Type B pancreatic cell (in vitro differentiated cells): Measurements from ENCODE around the gene ANK3. TPM values are rescaled to one million over a fixed set of nuclear protein-coding genes. Genes with fewer than 3 reads are reported as not detected.
A peak's percentile ranks its signal among the peaks of the same experiment; 100 is the strongest.

Source experiments
- DNase-seq: peaks from one replicate; pipeline ENCODE4 v3.0.0; 2021; ENCODE audit warnings: mixed read lengths; ENCODE audit not compliant: unreplicated experiment; ENCODE audit errors: extremely low spot score
- H3K27ac Mint-ChIP-seq: 2 replicates; pipeline ENCODE4 v1.8.0; 2021; ENCODE audit warnings: mild to moderate bottlenecking, mixed read lengths
- H3K27me3 Mint-ChIP-seq: 2 replicates; pipeline ENCODE4 v1.8.0; 2021; ENCODE audit warnings: mixed read lengths
- H3K36me3 Mint-ChIP-seq: 2 replicates; pipeline ENCODE4 v1.8.0; 2021; ENCODE audit warnings: mixed read lengths
- H3K4me1 Mint-ChIP-seq: one replicate; pipeline ENCODE4 v1.8.0; 2021; ENCODE audit warnings: mixed read lengths; ENCODE audit not compliant: unreplicated experiment
- H3K4me3 Mint-ChIP-seq: 2 replicates; pipeline ENCODE4 v1.8.0; 2021; ENCODE audit warnings: mild to moderate bottlenecking, mixed read lengths
- H3K9me3 Mint-ChIP-seq: 2 replicates; pipeline ENCODE4 v1.8.0; 2021; ENCODE audit warnings: mixed read lengths
- CTCF ChIP-seq: fragments of 200-600 bp; sonication (generic); conservative IDR thresholded peaks from 2 replicates; pipeline ENCODE4 v1.5.0; 2021; ENCODE audit warnings: antibody characterized with exemption, mild to moderate bottlenecking
- total RNA-seq: library from RNA; stranded (reverse); gene quantifications from 2 replicates; pipeline ENCODE4 v1.2.1, GENCODE V29; 2021; ENCODE audit warnings: low replicate concordance

The ANK3 gene
- total RNA-seq, 1 donor from 2014 or later, result 90.2 TPM

GRCh38 chr10:60429084-60429849 lies 39.6 kb upstream of the ANK3 start:
- no peak for DNase-seq
- no peak overlapping the region for H3K4me3 Mint-ChIP-seq
- H3K27me3 Mint-ChIP-seq, result no peaks in the 10 kb centered on the region
- H3K27ac Mint-ChIP-seq, result no peak overlapping the region
- H3K9me3 Mint-ChIP-seq, result no peaks in the 10 kb centered on the region
- no peak for TF ChIP-seq CTCF
- H3K36me3 Mint-ChIP-seq, result peaks cover 4% of the 10 kb centered on the region
- H3K4me1 Mint-ChIP-seq, result peaks cover 37% of the 10 kb centered on the region

- peaks cover 4% of the 10 kb centered on the region for H3K36me3 Mint-ChIP-seq
- H3K27me3 Mint-ChIP-seq, result no peaks in the 10 kb centered on the region
These were observed 38.7 kb upstream of the ANK3 start for GRCh38 chr10:60428387-60428737.

DNA sequence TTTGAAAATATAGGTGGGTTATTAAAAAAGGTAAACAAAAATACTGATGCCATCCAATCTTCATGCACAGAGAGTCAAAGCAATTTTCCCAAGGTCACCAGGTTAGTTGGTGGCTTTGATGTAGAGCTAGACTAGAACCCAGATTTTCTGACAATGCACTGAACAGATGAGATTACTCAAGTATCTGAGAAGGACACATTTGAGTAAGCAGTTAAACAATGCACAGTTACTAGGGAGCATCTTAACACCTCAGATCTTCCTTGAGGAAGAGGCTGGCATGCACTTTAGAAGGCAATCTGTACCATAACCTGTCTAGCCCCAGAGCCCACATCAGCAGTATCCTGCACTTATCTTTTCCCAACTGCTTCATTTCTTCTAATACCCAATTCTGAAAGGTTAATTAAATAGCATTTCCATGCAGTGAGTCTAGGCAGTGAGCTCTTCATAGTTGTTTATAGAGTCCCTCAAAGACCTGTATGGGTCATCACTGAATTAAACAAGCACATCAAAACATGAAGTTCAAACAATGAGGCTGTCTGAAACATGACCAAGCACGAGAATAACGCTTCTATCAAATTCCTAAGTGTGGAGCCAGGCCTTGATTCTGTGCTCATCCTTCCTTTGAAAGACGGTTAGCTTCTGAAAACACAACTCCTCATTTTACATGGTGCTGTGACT lies 38.2 kb upstream of the ANK3 start:
- Mint-ChIP-seq H3K27ac (no peak overlapping the region), H3K4me3 (no peak overlapping the region), H3K36me3 (peaks cover 4% of the 10 kb centered on the region), H3K27me3 (no peaks in the 10 kb centered on the region), H3K9me3 (no peaks in the 10 kb centered on the region), H3K4me1 (peaks cover 32% of the 10 kb centered on the region)
- DNase-seq, result no peak
- TF ChIP-seq CTCF, result no peak

More at GRCh38 chr10:60428387-60428737, 38.7 kb upstream of the ANK3 start:
- TF ChIP-seq CTCF, result no peak
- H3K27ac Mint-ChIP-seq, result peak overlapping the region; percentile 15
- H3K4me1 Mint-ChIP-seq, result peaks cover 33% of the 10 kb centered on the region
- no peak for DNase-seq
- no peak overlapping the region for H3K4me3 Mint-ChIP-seq
- no peaks in the 10 kb centered on the region for H3K9me3 Mint-ChIP-seq

DNA sequence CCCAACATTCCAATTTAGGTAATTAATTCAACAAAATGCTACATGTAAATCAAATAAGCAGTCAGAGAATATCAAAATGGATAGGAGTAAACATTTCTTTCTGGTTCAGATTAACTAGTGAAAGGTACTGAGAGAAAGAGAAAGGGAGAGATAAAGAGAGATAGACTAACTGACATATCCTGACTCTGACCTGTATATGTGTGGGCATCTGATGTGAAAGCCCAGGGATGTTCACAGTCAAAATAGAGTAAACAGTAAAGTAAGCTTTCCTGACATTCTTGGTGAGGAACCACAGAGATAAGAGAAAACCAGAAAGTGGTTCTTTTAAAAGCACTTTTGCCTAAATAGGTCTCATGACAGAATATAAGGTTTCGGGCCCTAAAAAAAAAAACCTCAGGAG lies 37.5 kb upstream of the ANK3 start:
- no peak for DNase-seq
- H3K27me3 Mint-ChIP-seq, result no peaks in the 10 kb centered on the region
- no peak overlapping the region for H3K27ac Mint-ChIP-seq
- H3K4me1 Mint-ChIP-seq, result peaks cover 32% of the 10 kb centered on the region
- H3K9me3 Mint-ChIP-seq, result no peaks in the 10 kb centered on the region
- TF ChIP-seq CTCF, result no peak
- H3K36me3 Mint-ChIP-seq, result peaks cover 4% of the 10 kb centered on the region
- H3K4me3 Mint-ChIP-seq, result no peak overlapping the region

GRCh38 chr10:60426425-60426824 lies 36.8 kb upstream of the ANK3 start:
- DNase-seq, result no peak

More at GRCh38 chr10:60426425-60426824, 36.8 kb upstream of the ANK3 start:
- Mint-ChIP-seq H3K27ac (no peak overlapping the region), H3K4me1 (peaks cover 34% of the 10 kb centered on the region), H3K36me3 (no peaks in the 10 kb centered on the region), H3K4me3 (no peak overlapping the region), H3K9me3 (no peaks in the 10 kb centered on the region), H3K27me3 (no peaks in the 10 kb centered on the region)
- TF ChIP-seq CTCF, result no peak
